ENCODE data around the gene PPP6R2.

PPP6R2 gene

GRCh38 chr22:50313021-50313420 lies 30.1 kb upstream of the PPP6R2 start:
- no peaks in the 10 kb centered on the region for H3K9me2 ChIP-seq (replicated peaks; ENCODE audit: low read depth, low read length)
- H3K27me3 ChIP-seq (ENCODE audit: insufficient read depth, low read length, poor library complexity, severe bottlenecking) = no peaks in the 10 kb centered on the region
- H2AFZ ChIP-seq (ENCODE audit: low read length) = no peak overlapping the region
- H3K4me1 ChIP-seq (ENCODE audit: insufficient read depth, low read length, poor library complexity, severe bottlenecking) = peaks cover 53% of the 10 kb centered on the region
- no peak overlapping the region for H3K4me3 ChIP-seq (ENCODE audit: low read length, poor library complexity, severe bottlenecking)
- H3K79me2 ChIP-seq (ENCODE audit: insufficient read depth, low read length) = peaks cover 5% of the 10 kb centered on the region; the same call in 1 of the 2 replicates
- no peaks in the 10 kb centered on the region for H4K20me1 ChIP-seq (ENCODE audit: insufficient read depth, low read length, poor library complexity, severe bottlenecking)
- H3F3A ChIP-seq (ENCODE audit: low read depth) = 0 out of 2 replicates have a peak, but pooled peaks cover 5% of the 10 kb centered on the region
- no peaks in the 10 kb centered on the region for H3K36me3 ChIP-seq (ENCODE audit: insufficient read depth, low read length)
- no peaks in the 10 kb centered on the region for H3K9me3 ChIP-seq (ENCODE audit: insufficient read depth, low read depth, low read length)
- TF ChIP-seq EZH2phosphoT487 (IDR thresholded peaks at IDR 0.05; ENCODE audit: borderline replicate concordance) = no peak
- TF ChIP-seq CTCF (conservative IDR thresholded peaks at IDR 0.05; ENCODE audit: low read length) = no peak
- no peak overlapping the region for H3K9ac ChIP-seq (ENCODE audit: low read depth, low read length, poor library complexity, severe bottlenecking)
- no peak overlapping the region for H3K4me2 ChIP-seq (ENCODE audit: low read depth, low read length, poor library complexity, severe bottlenecking)

- Histone ChIP-seq H3K36me3 (ENCODE audit: insufficient read depth, low read length) (no peaks in the 10 kb centered on the region), H3K4me2 (ENCODE audit: low read depth, low read length, poor library complexity, severe bottlenecking) (peak overlapping the region; percentile 97)
Observed at GRCh38 chr22:50313600-50313999, 29.5 kb upstream of the PPP6R2 start.

GRCh38 chr22:50314081-50314454 lies 29.1 kb upstream of the PPP6R2 start:
- peaks cover 43% of the 10 kb centered on the region for H3K4me1 ChIP-seq (ENCODE audit: insufficient read depth, low read length, poor library complexity, severe bottlenecking)
- no peaks in the 10 kb centered on the region for H3F3A ChIP-seq (ENCODE audit: low read depth)
- H2AFZ ChIP-seq (ENCODE audit: low read length) = peak overlapping the region; percentile 84
- no peak for TF ChIP-seq EZH2phosphoT487 (IDR thresholded peaks at IDR 0.05; ENCODE audit: borderline replicate concordance)
- TF ChIP-seq CTCF (conservative IDR thresholded peaks at IDR 0.05; ENCODE audit: low read length) = no peak
- H3K79me2 ChIP-seq (ENCODE audit: insufficient read depth, low read length) = peaks cover 5% of the 10 kb centered on the region; the same call in 1 of the 2 replicates
- no peaks in the 10 kb centered on the region for H3K9me2 ChIP-seq (replicated peaks; ENCODE audit: low read depth, low read length)
- peak overlapping the region; percentile 80 for H3K4me3 ChIP-seq (ENCODE audit: low read length, poor library complexity, severe bottlenecking)
- no peaks in the 10 kb centered on the region for H4K20me1 ChIP-seq (ENCODE audit: insufficient read depth, low read length, poor library complexity, severe bottlenecking)
- H3K9me3 ChIP-seq (ENCODE audit: insufficient read depth, low read depth, low read length) = no peaks in the 10 kb centered on the region
- peak overlapping the region; percentile 83 for H3K9ac ChIP-seq (ENCODE audit: low read depth, low read length, poor library complexity, severe bottlenecking)
- no peaks in the 10 kb centered on the region for H3K27me3 ChIP-seq (ENCODE audit: insufficient read depth, low read length, poor library complexity, severe bottlenecking)
- H3K36me3 ChIP-seq (ENCODE audit: insufficient read depth, low read length) = no peaks in the 10 kb centered on the region
- H3K4me2 ChIP-seq (ENCODE audit: low read depth, low read length, poor library complexity, severe bottlenecking) = peak overlapping the region; percentile 97

More at GRCh38 chr22:50313600-50313999, 29.5 kb upstream of the PPP6R2 start:
- Histone ChIP-seq H3K4me1 (ENCODE audit: insufficient read depth, low read length, poor library complexity, severe bottlenecking) (peaks cover 47% of the 10 kb centered on the region), H4K20me1 (ENCODE audit: insufficient read depth, low read length, poor library complexity, severe bottlenecking) (no peaks in the 10 kb centered on the region), H2AFZ (ENCODE audit: low read length) (no peak overlapping the region), H3F3A (ENCODE audit: low read depth) (no peaks in the 10 kb centered on the region), H3K4me3 (ENCODE audit: low read length, poor library complexity, severe bottlenecking) (peak overlapping the region; percentile 80), H3K9me3 (ENCODE audit: insufficient read depth, low read depth, low read length) (no peaks in the 10 kb centered on the region), H3K9me2 (replicated peaks; ENCODE audit: low read depth, low read length) (no peaks in the 10 kb centered on the region), H3K79me2 (ENCODE audit: insufficient read depth, low read length) (peaks cover 5% of the 10 kb centered on the region; the same call in 1 of the 2 replicates), H3K27me3 (ENCODE audit: insufficient read depth, low read length, poor library complexity, severe bottlenecking) (no peaks in the 10 kb centered on the region), H3K9ac (ENCODE audit: low read depth, low read length, poor library complexity, severe bottlenecking) (peak overlapping the region; percentile 83)
- TF ChIP-seq CTCF (conservative IDR thresholded peaks at IDR 0.05; ENCODE audit: low read length) (no peak), EZH2phosphoT487 (IDR thresholded peaks at IDR 0.05; ENCODE audit: borderline replicate concordance) (no peak)

Data from Loucy (cell line).